Mucosa of descending colon (tissue), 3 donors: Measurements from ENCODE around the gene GANAB. TPM values are rescaled to one million over a fixed set of nuclear protein-coding genes. Genes with fewer than 3 reads are reported as not detected.
"Not testable (repeated sequence)": the region's sequence is repeated elsewhere in the genome, so short reads cannot be mapped to it uniquely, and the experiment has no call there.

Source experiments
- ATAC-seq: fragments of 200-7000 bp; cut with Tn5 transposase; one replicate; pipeline ENCODE4 v1.9.1; 2020; ENCODE audit warnings: mild to moderate bottlenecking, moderate library complexity
- DNase-seq, 3 donors: peaks; one replicate each; pipeline ENCODE4 v3.0.0-alpha.2; 2020
- H3K36me3 ChIP-seq: fragments of 200-600 bp; one replicate; pipeline ENCODE4 v1.8.0; 2021; ENCODE audit warnings: low read depth, mild to moderate bottlenecking
- H3K4me1 ChIP-seq: fragments of 200-600 bp; one replicate; pipeline ENCODE4 v1.8.0; 2021; ENCODE audit warnings: low read depth, mild to moderate bottlenecking
- H3K4me3 ChIP-seq: fragments of 200-600 bp; one replicate; pipeline ENCODE4 v1.8.0; 2021; ENCODE audit warnings: mild to moderate bottlenecking
- H3K9me3 ChIP-seq: fragments of 200-600 bp; one replicate; pipeline ENCODE4 v1.8.0; 2021; ENCODE audit warnings: mild to moderate bottlenecking
- CTCF ChIP-seq: fragments of 200-600 bp; IDR thresholded peaks from one replicate; pipeline ENCODE4 v1.8.0; 2022; ENCODE audit warnings: antibody characterized with exemption, mild to moderate bottlenecking
- intact Hi-C, 2 donors: fragments of 100-400 bp; cut with DNase I in 1 of 2; cut with micrococcal nuclease in 1 of 2; formaldehyde crosslinking; loops; one replicate each; pipeline versions ENCODE4 v1.11.0 to v1.11.1; 2022; cut with DNase I, micrococcal nuclease
- total RNA-seq, 3 donors: library from RNA; stranded (reverse); fragmentation: NEBNext Ultra II Directional in 2 of 3; extraction: Animal tissue kit (Norgen Biotek cat#: 25700) in 2 of 3; gene quantifications; one replicate each; pipeline versions ENCODE4 v1.2.1 to v1.2.4, GENCODE V29; 2021 to 2023
- donor health status: DM: no; HTN: no; CAD: no; lungs with moderate emphysema.
- donor health status: DM: no; HTN: no; CAD: no.
- donor health status: DM: no; HTN: yes; CAD: no.

The GANAB gene
- total RNA-seq, 3 donors from 2014 or later: 202 to 232 (median 223) TPM

GRCh38 chr11:62621567-62622470, 24.6 kb downstream of the GANAB start, which contains the start of gene B3GAT3:
TSS of gene B3GAT3 (minus strand) at chr11:62621986. CDS start at chr11:62621947, 39 bp downstream.
- ATAC-seq (peak; percentile 98), DNase-seq (peak; percentile 98 to 99 (median 99))
- Histone ChIP-seq H3K36me3 (peaks cover 8% of the 10 kb centered on the region), H3K4me3 (peak within 1 kb of the TSS; percentile 44), H3K9me3 (no peaks in the 10 kb centered on the region), H3K4me1 (peaks cover 6% of the 10 kb centered on the region)
- TF ChIP-seq CTCF: peak; percentile 19
- intact Hi-C loops: no loop called here

GRCh38 chr11:62621027-62621566, 25.3 kb downstream of the GANAB start:
- Histone ChIP-seq H3K4me1 (peaks cover 6% of the 10 kb centered on the region), H3K4me3 (peak overlapping the region; percentile 44), H3K9me3 (no peaks in the 10 kb centered on the region), H3K36me3 (peaks cover 4% of the 10 kb centered on the region)
- no peak for TF ChIP-seq CTCF
- intact Hi-C loops: no loop called here
- DNase-seq (no peak), ATAC-seq (no peak)

- H3K4me3 ChIP-seq, H3K9me3 ChIP-seq, DNase-seq, H3K36me3 ChIP-seq, intact Hi-C loops, ATAC-seq: not testable (repeated sequence)
- peaks cover 11% of the 10 kb centered on the region for H3K4me1 ChIP-seq
These were observed 29.5 kb downstream of the GANAB start for GRCh38 chr11:62616957-62617356.

GRCh38 chr11:62615521-62615920, 30.9 kb downstream of the GANAB start:
- TF ChIP-seq CTCF: no peak

GRCh38 chr11:62614275-62614674, 32.1 kb downstream of the GANAB start:
- ATAC-seq (no peak), DNase-seq (no peak)
- Histone ChIP-seq H3K9me3 (no peaks in the 10 kb centered on the region), H3K4me3 (no peak overlapping the region), H3K36me3 (no peaks in the 10 kb centered on the region), H3K4me1 (peaks cover 14% of the 10 kb centered on the region)
- intact Hi-C loops: no loop called here
- TF ChIP-seq CTCF: no peak

More at GRCh38 chr11:62615521-62615920, 30.9 kb downstream of the GANAB start:
- H3K36me3 ChIP-seq: no peaks in the 10 kb centered on the region
- no peak overlapping the region for H3K4me3 ChIP-seq
- DNase-seq (no peak), ATAC-seq (no peak)
- intact Hi-C loops: no loop called here
- H3K4me1 ChIP-seq: peaks cover 14% of the 10 kb centered on the region
- no peaks in the 10 kb centered on the region for H3K9me3 ChIP-seq

GRCh38 chr11:62613291-62613778, 33.1 kb downstream of the GANAB start:
- H3K36me3 ChIP-seq: no peaks in the 10 kb centered on the region
- peaks cover 14% of the 10 kb centered on the region for H3K4me1 ChIP-seq
- intact Hi-C loops: no loop called here
- no peaks in the 10 kb centered on the region for H3K9me3 ChIP-seq
- ATAC-seq: peak; percentile 2
- TF ChIP-seq CTCF: no peak
- H3K4me3 ChIP-seq: no peak overlapping the region
- no peak for DNase-seq
